GM21619 (cell line): ENCODE data around the gene FAM83F.

Experiments used
- ATAC-seq: cut with Tn5 transposase; IDR thresholded peaks from one replicate; pipeline ENCODE4 v1.9.1; 2021; ENCODE audit not compliant: unreplicated experiment

The FAM83F gene

GRCh38 chr22:40056154-40056553 lies 61.4 kb downstream of the FAM83F start:
- no peak for ATAC-seq

- ATAC-seq, result no peak
These were observed 61.8 kb downstream of the FAM83F start for GRCh38 chr22:40056559-40056958.

- ATAC-seq, result no peak
These were observed 62.9 kb downstream of the FAM83F start for GRCh38 chr22:40057652-40058051.

- no peak for ATAC-seq
These were observed 63.5 kb downstream of the FAM83F start for GRCh38 chr22:40058265-40058664.

- no peak for ATAC-seq
These were observed 71.2 kb downstream of the FAM83F start for GRCh38 chr22:40065981-40066380.

GRCh38 chr22:40067639-40068038 lies 72.9 kb downstream of the FAM83F start:
- no peak for ATAC-seq

GRCh38 chr22:40070701-40071100 lies 75.9 kb downstream of the FAM83F start:
- no peak for ATAC-seq

- no peak for ATAC-seq
These were observed 77.0 kb downstream of the FAM83F start for GRCh38 chr22:40071720-40072119.

- ATAC-seq, result no peak
These were observed 82.2 kb downstream of the FAM83F start for GRCh38 chr22:40076702-40077645.

- ATAC-seq, result no peak
These were observed 82.9 kb downstream of the FAM83F start for GRCh38 chr22:40077646-40078016.

- ATAC-seq, result no peak
These were observed 86.9 kb downstream of the FAM83F start for GRCh38 chr22:40081662-40082061.

- ATAC-seq, result no peak
These were observed 87.4 kb downstream of the FAM83F start for GRCh38 chr22:40082184-40082583.

GRCh38 chr22:40083794-40084193 lies 89.0 kb downstream of the FAM83F start:
- no peak for ATAC-seq

GRCh38 chr22:40084246-40084645 lies 89.5 kb downstream of the FAM83F start:
- ATAC-seq, result no peak

- ATAC-seq, result no peak
These were observed 94.1 kb downstream of the FAM83F start for GRCh38 chr22:40088818-40089217.
